ENCODE measurements around the gene SUPT4H1. TPM values are rescaled to one million over a fixed set of nuclear protein-coding genes. Genes with fewer than 3 reads are reported as not detected.
A peak's percentile ranks its signal among the peaks of the same experiment; 100 is the strongest.

SUPT4H1 gene
- total and polyA plus RNA-seq, 2 of the 4 experiments (the other 2 are of a cell fraction): 51.6 to 129 TPM

DNA sequence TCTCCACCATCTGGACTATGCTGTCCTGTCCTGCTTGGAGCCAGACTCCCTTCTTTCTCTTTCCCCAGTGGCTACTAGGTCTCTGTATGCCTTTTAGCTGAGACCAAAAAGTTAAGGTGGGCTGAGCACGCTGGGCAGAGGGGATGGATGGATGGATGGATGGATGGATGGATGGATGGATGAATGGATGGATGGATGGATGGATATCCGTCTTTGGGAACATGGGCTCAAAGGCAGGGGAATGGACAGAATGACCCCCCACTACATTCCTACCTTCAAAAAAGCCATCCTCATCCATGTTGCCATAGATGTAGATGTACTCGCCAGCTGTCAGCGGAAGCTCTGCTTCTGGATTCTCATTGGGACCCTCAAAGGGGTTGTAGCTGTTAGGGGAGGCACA lies 36.3 kb downstream of the SUPT4H1 start:
- H2AK5ac ChIP-seq (ENCODE audit: low read depth, low read length): no peak overlapping the region
- dilution Hi-C loops (cut with HindIII; ENCODE audit: low sequenced_read_pairs, unreplicated experiment) (no loop called here), intact Hi-C loops (cut with micrococcal nuclease) (loop anchor here (2.0 kb wide), 1 partner anchor 37 kb away; the partner anchor contains the start of gene SUPT4H1)

More for the DNA sequence above, 36.3 kb downstream of the SUPT4H1 start:
- in situ Hi-C loops (cut with MboI; ENCODE audit: low sequenced_read_pairs): loop anchor here (5.0 kb wide), 2 partner anchors 102 to 132 kb away; partner anchors contain the start of gene RNF43
- Histone ChIP-seq H3K4me1 (ENCODE audit: control insufficient read depth, insufficient read depth, low read length) (no peaks in the 10 kb centered on the region), H3K56ac (ENCODE audit: extremely low read depth, insufficient read depth, low read length) (no peak overlapping the region), H3K9me3 (ENCODE audit: control insufficient read depth, insufficient read depth, low read length) (no peaks in the 10 kb centered on the region), H3K27me3 (ENCODE audit: control insufficient read depth, insufficient read depth, low read length) (no peaks in the 10 kb centered on the region), H3K4me3 (ENCODE audit: insufficient read depth, low read depth, low read length) (no peak overlapping the region), H2BK5ac (ENCODE audit: low read depth, low read length, poor library complexity, severe bottlenecking) (no peak overlapping the region), H2AFZ (replicated peaks; ENCODE audit: low read length, poor library complexity) (peak overlapping the region; percentile 32), H3K4me2 (ENCODE audit: low read depth, low read length) (no peak overlapping the region), H3K9ac (ENCODE audit: low read depth, low read length) (no peak overlapping the region), H4K5ac (ENCODE audit: low read depth, low read length) (no peak overlapping the region), H2BK15ac (ENCODE audit: low read depth, low read length) (no peak overlapping the region), H4K8ac (ENCODE audit: low read depth in 2 of 2, low read length in 2 of 2) (no peak overlapping the region), H2AK9ac (replicated peaks; ENCODE audit: low read depth, low read length, poor library complexity) (no peak overlapping the region), H3K23ac (ENCODE audit: low read depth, low read length) (no peak overlapping the region), H3K18ac (ENCODE audit: low read depth, low read length) (no peak overlapping the region), H4K91ac (ENCODE audit: insufficient read depth, low read depth, low read length) (no peak overlapping the region), H2BK120ac (ENCODE audit: low read depth, low read length) (no peak overlapping the region), H3K4ac (ENCODE audit: low read depth, low read length) (no peak overlapping the region), H4K20me1 (ENCODE audit: insufficient read depth, low read length) (no peaks in the 10 kb centered on the region), H3K9me1 (ENCODE audit: insufficient read depth, low read length) (no peaks in the 10 kb centered on the region), H3K27ac (ENCODE audit: insufficient read depth, low read length) (no peak overlapping the region), H3K79me1 (ENCODE audit: low read depth in 1 of 2, low read length in 2 of 2) (no peaks in the 10 kb centered on the region), H2BK20ac (ENCODE audit: low read depth, low read length) (no peak overlapping the region), H3K14ac (replicated peaks; ENCODE audit: low read depth, low read length) (no peak overlapping the region), H3K36me3 (ENCODE audit: control insufficient read depth, insufficient read depth, low read length) (no peaks in the 10 kb centered on the region)
- no CpG with 5 or more reads among the region's 4 CpGs for WGBS, 2 experiments (ENCODE audit: extremely low coverage in 2 of 2, insufficient read length in 1 of 2)
- POLR2A ChIA-PET (ENCODE audit: unreplicated experiment): no interaction called here
- ATAC-seq (ENCODE audit: low read depth) (no peak), DNase-seq (no peak)
- TF ChIP-seq FOS (IDR thresholded peaks at IDR 0.05; ENCODE audit: low read depth, low read length) (no peak), RFX5 (IDR thresholded peaks at IDR 0.05; ENCODE audit: low read depth, low read length) (no peak), RCOR1 (IDR thresholded peaks at IDR 0.05; ENCODE audit: insufficient replicate concordance, low read length) (no peak), MXI1 (IDR thresholded peaks at IDR 0.05; ENCODE audit: borderline replicate concordance, low read depth, low read length) (no peak), CHD1 (IDR thresholded peaks at IDR 0.05; ENCODE audit: low read depth, low read length) (no peak), POLR2A (IDR thresholded peaks at IDR 0.05; ENCODE audit: low read depth, low read length) (no peak), MAFK (IDR thresholded peaks at IDR 0.05; ENCODE audit: low read depth, low read length) (no peak), CEBPB (IDR thresholded peaks at IDR 0.05; ENCODE audit: low read depth, low read length) (no peak), BHLHE40 (IDR thresholded peaks at IDR 0.05; ENCODE audit: low read depth, low read length) (no peak), SMC3 (IDR thresholded peaks at IDR 0.05; ENCODE audit: low read depth, low read length) (no peak), MAZ (IDR thresholded peaks at IDR 0.05; ENCODE audit: borderline replicate concordance, low read depth, low read length) (no peak), NFE2L2 (IDR thresholded peaks at IDR 0.05; ENCODE audit: low read depth, low read length) (no peak), RAD21 (IDR thresholded peaks at IDR 0.05; ENCODE audit: low read length) (no peak)
- TF ChIP-seq, protein P1, sequence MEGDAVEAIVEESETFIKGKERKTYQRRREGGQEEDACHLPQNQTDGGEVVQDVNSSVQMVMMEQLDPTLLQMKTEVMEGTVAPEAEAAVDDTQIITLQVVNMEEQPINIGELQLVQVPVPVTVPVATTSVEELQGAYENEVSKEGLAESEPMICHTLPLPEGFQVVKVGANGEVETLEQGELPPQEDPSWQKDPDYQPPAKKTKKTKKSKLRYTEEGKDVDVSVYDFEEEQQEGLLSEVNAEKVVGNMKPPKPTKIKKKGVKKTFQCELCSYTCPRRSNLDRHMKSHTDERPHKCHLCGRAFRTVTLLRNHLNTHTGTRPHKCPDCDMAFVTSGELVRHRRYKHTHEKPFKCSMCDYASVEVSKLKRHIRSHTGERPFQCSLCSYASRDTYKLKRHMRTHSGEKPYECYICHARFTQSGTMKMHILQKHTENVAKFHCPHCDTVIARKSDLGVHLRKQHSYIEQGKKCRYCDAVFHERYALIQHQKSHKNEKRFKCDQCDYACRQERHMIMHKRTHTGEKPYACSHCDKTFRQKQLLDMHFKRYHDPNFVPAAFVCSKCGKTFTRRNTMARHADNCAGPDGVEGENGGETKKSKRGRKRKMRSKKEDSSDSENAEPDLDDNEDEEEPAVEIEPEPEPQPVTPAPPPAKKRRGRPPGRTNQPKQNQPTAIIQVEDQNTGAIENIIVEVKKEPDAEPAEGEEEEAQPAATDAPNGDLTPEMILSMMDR (conservative IDR thresholded peaks at IDR 0.05; ENCODE audit: low read depth, low read length): no peak
- TF ChIP-seq, protein P2, sequence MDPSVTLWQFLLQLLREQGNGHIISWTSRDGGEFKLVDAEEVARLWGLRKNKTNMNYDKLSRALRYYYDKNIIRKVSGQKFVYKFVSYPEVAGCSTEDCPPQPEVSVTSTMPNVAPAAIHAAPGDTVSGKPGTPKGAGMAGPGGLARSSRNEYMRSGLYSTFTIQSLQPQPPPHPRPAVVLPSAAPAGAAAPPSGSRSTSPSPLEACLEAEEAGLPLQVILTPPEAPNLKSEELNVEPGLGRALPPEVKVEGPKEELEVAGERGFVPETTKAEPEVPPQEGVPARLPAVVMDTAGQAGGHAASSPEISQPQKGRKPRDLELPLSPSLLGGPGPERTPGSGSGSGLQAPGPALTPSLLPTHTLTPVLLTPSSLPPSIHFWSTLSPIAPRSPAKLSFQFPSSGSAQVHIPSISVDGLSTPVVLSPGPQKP (IDR thresholded peaks at IDR 0.05; ENCODE audit: borderline replicate concordance, low read depth, low read length): no peak
- TF ChIP-seq, protein P3, sequence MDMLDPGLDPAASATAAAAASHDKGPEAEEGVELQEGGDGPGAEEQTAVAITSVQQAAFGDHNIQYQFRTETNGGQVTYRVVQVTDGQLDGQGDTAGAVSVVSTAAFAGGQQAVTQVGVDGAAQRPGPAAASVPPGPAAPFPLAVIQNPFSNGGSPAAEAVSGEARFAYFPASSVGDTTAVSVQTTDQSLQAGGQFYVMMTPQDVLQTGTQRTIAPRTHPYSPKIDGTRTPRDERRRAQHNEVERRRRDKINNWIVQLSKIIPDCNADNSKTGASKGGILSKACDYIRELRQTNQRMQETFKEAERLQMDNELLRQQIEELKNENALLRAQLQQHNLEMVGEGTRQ (IDR thresholded peaks at IDR 0.05; ENCODE audit: low read depth, low read length): no peak
- BruUV-seq (replicated peaks): no TSS peak
- CTCF ChIA-PET: no interaction called here

Measured in IMR-90 (cell line).